GM18526 (cell line): ENCODE results near the gene CHD9NB.

Experiments used
- POLR2A ChIP-seq: IDR thresholded peaks from 3 replicates; pipeline ENCODE4 v1.6.1; 2011; ENCODE audit not compliant: insufficient read length; ENCODE audit errors: extremely low read depth

CHD9NB gene

GRCh38 chr16:53071748-53072301 is 19.1 kb upstream of the CHD9NB start:
- TF ChIP-seq POLR2A, result no peak

GRCh38 chr16:53069772-53070171 is 17.1 kb upstream of the CHD9NB start:
- TF ChIP-seq POLR2A, result no peak

DNA sequence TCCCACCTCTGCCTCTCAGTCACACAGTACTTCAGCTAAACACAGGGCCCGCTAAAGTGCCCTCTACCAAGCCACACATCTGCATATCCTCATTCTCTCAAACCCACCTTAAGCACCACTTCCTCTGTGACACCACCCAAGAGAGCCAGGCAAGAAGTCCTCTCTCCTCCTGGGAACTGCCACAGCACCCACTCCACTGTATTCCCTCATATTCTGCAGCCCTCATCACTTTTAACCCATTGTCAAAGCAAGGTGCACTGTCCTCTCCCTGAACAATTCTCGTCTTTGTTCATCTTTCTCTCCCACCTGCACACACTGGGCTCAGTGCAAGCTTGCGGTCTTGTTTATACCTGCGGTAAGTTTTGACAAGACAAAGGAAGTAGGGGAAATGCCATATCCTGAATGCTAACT is 15.7 kb upstream of the CHD9NB start:
- no peak for TF ChIP-seq POLR2A

DNA sequence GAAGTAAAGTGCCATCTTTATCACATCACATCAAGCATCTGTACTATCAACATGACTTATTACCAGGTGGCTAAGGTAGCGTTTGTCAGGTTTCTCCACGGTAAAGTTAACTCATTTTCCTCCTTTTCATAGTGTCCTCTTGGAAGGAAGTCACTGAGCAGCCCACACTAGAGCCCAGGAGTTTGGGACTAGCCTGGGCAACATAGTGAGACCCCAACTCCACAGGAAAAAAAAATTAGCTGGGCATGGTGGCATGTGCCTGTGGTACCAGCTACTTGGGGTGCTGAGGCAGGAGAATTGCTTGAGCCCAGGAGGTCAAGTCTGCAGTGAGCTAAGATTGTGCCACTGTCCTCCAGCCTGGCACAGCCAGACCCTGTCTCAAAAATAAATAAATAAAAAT is 15.0 kb upstream of the CHD9NB start:
- no peak for TF ChIP-seq POLR2A

DNA sequence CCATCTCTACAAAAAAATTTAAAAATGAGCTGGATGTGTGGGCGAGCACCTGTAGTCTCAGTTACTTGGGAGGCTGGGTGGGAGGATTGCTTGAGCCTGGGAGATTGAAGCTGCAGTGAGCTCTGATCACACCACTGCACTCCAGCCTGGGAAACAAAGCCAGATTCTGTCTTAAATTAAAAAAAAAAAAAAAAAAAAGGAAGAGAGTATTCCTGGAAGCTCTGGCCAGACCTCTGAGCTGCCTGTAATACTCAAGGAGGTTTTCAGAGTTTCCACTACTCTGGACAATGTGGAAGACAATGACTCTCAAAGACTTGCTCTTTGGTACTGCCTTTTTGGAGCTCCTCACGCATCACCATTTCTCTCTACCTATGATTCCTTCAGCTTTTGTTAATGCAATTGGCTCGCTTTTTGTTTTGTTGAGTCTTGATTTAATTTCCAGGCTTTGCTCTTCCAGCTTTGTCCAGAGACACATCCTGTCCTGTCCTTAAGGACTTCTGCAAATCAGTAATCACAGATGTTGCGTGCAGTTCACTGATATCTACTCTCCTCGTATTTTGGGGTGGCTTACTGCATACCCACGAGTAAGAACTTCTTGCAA is 12.9 kb upstream of the CHD9NB start:
- no peak for TF ChIP-seq POLR2A

DNA sequence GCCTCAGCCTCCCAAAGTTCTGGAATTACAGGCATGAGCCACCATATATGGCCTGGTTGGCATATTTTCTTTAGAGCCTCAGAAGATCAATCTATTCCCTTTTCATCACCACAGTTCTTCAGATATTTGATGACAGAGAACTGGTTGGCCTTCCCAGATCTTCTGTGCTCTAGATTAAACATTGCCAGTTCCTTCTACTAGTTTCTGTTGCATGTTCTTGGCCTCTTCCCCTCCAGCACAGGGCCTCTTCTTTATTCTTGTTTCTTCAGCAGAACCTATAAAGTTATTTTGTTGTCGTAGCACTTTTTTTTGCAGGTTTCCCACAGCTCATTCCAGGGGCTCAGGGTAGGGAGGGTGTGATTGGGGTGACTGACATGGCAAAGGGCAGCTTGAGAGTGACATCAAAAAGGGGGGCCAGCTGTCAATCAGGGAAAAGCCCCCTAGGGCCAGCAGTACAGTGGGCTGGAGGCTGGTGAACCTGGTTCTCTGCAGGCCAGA is 11.4 kb upstream of the CHD9NB start:
- TF ChIP-seq POLR2A, result no peak

- TF ChIP-seq POLR2A, result no peak
Observed at GRCh38 chr16:53061701-53062159, 9.0 kb upstream of the CHD9NB start.

GRCh38 chr16:53061256-53061655 is 8.6 kb upstream of the CHD9NB start:
- no peak for TF ChIP-seq POLR2A

DNA sequence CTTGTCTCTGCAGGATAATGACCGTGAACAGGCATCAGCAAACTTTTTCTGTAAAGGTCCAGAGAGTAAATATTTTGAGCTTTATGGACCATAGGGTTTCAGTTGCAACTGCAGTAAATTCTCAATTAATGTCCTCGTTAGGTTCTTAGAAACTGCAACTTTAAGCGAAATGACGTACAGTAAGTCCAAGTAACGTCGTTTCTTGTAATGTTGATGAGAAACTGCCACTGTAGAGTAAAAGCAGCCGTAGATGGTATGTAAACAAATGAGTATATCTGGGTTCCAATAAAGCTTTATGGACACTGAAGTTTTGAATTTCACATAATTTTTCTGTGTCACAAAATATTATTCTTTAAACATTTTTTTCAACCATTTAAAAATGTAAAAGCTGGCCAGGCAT is 7.0 kb upstream of the CHD9NB start:
- no peak for TF ChIP-seq POLR2A

DNA sequence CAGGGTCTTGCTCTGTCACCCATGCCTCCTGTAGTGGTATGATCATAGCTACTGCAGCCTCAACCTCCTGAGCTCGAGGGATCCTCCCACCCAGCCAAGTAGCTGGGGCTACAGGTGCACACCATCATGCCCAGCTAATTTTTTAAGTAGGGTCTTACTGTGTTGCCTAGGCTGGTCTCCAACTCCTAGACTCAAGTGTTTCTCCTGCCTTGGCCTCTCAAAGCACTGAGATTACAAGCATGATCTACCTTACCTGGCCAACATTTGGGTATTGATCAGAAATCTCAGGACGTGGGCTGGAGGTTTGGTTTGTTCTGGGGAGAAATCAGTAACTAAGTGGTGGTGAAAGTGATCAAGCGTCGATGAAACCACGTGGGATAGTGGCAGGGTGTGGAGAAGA is 6.2 kb upstream of the CHD9NB start:
- no peak for TF ChIP-seq POLR2A

- TF ChIP-seq POLR2A, result no peak
Observed at GRCh38 chr16:53058441-53058840, 5.7 kb upstream of the CHD9NB start.

- no peak for TF ChIP-seq POLR2A
Observed at GRCh38 chr16:53057658-53058057, 5.0 kb upstream of the CHD9NB start.

DNA sequence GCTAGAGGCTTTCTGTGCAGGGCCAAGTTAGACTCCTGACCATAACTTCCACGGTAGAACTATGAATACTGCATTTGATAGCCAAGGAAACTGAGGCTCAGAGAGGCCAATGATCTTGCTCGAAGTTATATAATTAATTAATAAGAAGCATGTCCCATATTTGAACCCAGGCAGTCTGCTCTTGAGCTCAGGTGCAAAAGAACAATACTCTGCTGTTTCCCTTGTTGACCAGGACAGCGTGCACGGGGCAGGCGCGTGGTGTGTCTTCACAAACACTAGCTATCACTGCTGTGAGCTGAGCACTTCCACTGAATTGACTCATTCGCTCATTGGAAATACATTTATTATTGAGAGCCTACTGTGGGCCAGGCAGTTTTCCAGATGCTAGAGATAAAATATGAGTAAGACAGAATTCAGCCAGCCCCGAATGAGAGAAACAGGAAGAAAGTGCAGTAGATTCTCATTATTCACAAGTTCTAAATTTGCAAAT is 3.7 kb upstream of the CHD9NB start:
- no peak for TF ChIP-seq POLR2A

DNA sequence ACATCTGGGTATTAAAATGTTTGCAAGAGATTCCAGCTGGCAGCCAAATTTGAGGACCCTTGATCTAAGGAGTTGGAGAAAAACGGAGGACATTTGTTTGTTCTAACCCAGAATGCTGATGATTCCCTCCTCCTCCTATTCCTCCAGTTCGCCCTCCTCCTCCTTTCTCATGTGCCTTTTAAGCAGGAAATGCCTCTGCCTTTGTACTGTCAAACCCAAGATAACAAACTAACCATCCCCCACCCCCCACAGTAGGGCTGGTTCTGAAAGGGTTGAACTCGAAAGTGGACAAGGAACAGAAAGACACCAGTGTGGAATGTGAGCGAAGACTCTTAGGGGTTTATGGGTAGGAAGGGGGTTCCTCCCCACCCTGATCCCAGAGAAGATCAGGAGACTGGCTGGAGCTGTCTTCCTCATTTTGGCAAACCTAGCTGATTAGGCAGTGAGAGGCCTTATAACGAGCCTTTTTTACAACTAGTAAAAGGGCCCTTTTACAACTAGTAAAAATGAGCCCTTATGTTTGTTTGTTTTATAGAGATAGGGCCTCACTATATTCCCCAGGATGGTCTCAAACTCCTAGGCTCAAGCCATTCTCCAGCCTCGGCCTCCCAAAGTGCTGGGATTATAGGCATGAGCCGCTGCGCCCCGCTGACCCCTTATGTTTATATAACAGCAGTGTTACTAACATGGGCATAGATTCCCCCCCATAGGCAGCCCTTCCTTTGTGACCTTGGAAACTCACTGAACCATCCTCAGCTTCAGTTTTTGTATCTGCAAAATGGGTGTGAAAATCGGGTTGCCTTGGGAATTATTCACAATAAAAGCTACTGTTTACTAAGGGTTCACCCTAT is 3.1 kb upstream of the CHD9NB start:
- TF ChIP-seq POLR2A, result no peak

GRCh38 chr16:53054670-53055485 is 2.2 kb upstream of the CHD9NB start, which contains the start of gene CHD9:
CHD9 (plus strand) TSS chr16:53054991; CDS start chr16:53156090, 101,099 bp downstream.
- TF ChIP-seq POLR2A, result peak; percentile 50
